Amniotic epithelial cell (primary cell): ENCODE data around the gene MYCT1.
"Not testable (repeated sequence)": the region's sequence is repeated elsewhere in the genome, so short reads cannot be mapped to it uniquely, and the experiment has no call there.

ENCODE experiments used
- DNase-seq: peaks from one replicate; pipeline ENCODE4 v3.0.0-alpha.2; 2010; ENCODE audit warnings: low read depth

Gene MYCT1, protein sequence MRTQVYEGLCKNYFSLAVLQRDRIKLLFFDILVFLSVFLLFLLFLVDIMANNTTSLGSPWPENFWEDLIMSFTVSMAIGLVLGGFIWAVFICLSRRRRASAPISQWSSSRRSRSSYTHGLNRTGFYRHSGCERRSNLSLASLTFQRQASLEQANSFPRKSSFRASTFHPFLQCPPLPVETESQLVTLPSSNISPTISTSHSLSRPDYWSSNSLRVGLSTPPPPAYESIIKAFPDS

DNA sequence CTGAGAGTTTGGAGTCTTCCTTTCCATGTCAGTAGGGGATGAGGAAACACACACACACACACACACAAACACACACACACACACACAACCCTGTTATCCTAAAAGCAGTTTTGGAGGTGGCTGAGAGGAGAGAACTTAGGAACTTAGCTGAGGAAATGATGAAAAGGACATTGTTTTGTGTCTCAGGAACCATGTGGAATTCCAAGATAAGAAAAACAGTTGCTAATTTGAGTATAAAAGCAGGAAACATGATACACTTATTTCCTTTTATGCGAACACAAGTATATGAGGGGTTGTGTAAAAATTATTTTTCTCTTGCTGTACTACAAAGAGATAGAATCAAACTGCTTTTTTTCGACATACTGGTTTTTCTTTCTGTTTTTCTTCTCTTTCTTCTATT is at the start of gene MYCT1:
TSS of gene MYCT1 (plus strand) at position 264 of the 400 bp plus-strand sequence. CDS start at position 270, 6 bp downstream.
- no peak for DNase-seq

DNA sequence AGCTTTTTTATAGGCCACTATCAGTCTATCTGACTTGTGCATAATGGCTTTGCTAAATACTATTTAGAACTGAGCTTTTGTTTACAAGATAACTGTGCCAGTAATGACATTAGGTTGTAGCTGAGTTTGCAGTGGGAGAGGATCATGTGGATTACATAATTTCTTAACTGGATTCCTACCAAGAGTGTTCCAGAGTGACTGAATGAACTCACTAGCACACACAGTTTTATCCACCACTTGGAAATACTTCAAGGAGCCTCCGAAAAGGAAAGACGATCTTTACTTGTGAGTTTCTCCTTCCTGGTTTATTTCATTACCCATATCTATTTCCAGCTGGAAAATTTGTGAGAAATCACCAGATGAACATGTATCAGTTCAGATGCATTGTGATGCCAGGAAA is 49.6 kb upstream of the MYCT1 start:
- DNase-seq = peak; percentile 1

- no peak for DNase-seq
These were observed 45.7 kb upstream of the MYCT1 start for GRCh38 chr6:152651986-152652385.

DNA sequence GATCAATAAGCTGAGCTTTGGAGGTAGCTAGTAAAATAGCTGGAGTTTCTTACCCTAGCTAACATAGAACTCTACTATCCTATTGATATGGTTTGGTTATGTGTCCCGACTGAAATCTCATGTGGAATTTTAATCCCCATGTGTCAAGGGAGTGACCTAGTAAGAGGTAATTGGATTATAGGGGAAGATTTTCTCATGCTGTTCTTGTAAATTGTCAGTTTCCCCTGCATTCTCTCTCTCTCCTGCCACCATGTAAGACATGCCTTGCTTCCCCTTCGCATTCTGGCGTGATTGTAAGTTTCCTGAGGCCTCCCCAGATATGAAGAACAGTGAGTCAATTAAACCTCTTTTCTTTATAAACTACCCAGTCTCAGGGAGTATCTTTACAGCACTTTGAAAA is 35.9 kb upstream of the MYCT1 start:
- DNase-seq = no peak

GRCh38 chr6:152669895-152670294 is 27.8 kb upstream of the MYCT1 start:
- peak; percentile 12 for DNase-seq

GRCh38 chr6:152671171-152671570 is 26.5 kb upstream of the MYCT1 start:
- DNase-seq = no peak

- no peak for DNase-seq
These were observed 24.5 kb upstream of the MYCT1 start for GRCh38 chr6:152673236-152673635.

GRCh38 chr6:152680151-152680550 is 17.5 kb upstream of the MYCT1 start:
- no peak for DNase-seq

DNA sequence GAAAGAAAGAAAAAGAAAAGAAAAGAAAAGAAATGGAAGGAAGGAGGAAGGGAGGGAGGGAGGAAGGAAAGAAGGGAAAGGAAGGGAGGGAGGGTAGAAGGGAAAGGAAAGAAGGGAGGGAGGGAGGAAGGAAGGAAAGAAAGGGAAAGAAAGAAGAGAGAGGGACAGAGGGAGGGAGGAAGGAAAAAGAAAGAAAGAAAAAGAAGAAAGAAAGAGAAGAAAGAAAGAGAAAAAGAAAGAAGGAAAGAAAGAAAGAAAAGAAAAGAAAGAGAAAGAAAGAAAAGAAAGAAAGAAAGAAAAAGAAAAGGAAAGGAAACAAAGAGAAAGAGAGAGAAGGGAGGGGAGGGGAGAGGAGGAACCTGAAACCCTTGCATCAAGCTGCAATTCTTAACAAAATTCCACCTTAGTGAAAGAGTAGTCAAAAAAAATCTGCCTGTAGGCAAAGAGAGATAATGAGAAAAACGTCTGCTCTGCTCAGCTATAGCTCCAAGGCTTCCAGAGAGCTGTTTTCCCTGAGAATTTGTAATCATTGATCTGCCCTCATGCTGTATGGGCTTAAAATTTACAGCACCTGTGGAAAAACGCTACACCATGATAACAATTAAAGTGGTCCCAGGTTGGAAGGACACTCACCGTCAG is 16.7 kb upstream of the MYCT1 start:
- no peak for DNase-seq

- no peak for DNase-seq
These were observed 15.6 kb upstream of the MYCT1 start for GRCh38 chr6:152682141-152682540.

DNA sequence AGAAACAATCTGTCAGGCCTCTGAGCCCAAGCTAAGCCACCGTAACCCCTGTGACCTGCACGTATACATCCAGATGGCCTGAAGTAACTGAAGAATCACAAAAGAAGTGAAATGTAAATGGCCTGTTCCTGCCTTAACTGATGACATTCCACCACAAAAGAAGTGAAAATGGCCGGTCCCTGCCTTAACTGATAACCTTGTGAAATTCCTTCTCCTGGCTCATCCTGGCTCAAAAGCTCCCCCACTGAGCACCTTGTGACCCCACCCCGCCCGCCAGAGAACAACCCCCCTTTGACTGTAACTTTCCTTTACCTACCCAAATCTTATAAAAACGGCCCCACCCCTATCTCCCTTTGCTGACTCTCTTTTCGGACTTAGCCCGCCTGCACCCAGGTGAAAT is 14.8 kb upstream of the MYCT1 start:
- not testable (repeated sequence) for DNase-seq

GRCh38 chr6:152685819-152686218 is 11.9 kb upstream of the MYCT1 start:
- DNase-seq = no peak

DNA sequence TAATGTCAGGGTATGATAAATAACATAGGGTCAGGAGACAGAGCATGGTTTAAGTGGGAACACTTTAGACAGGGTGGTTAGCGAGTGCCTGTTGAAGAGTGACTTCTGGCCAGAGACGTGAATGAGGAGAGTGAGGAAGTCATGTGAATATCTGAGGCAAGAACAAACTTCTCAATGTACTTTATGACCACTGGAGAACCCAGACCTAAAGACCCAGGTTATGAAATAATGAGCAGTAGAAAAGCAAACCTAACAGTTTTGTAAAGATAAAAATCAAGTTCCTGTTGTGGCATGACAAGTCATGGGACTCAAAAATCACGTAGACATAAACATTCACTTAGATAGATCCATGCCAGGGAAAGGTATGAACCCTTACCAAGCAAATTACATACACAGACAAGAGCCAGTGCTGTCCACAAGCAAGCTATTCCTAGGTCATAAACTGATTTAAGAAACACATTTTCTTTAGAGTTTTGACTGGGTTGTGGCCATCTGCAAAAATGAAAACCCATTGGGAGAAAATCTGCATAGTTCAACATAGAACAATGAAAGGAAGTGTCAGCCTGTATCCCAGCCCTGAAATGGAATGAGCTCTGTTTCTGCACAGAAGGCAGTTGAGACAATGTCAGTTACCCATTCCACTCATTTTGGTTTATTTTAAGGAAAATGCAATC is 2.2 kb upstream of the MYCT1 start:
- no peak for DNase-seq

- peak; percentile 66 for DNase-seq
These were observed 1.2 kb upstream of the MYCT1 start for GRCh38 chr6:152696522-152696921.

- no peak for DNase-seq
These were observed 995 bp downstream of the MYCT1 start for GRCh38 chr6:152698692-152699091.

DNA sequence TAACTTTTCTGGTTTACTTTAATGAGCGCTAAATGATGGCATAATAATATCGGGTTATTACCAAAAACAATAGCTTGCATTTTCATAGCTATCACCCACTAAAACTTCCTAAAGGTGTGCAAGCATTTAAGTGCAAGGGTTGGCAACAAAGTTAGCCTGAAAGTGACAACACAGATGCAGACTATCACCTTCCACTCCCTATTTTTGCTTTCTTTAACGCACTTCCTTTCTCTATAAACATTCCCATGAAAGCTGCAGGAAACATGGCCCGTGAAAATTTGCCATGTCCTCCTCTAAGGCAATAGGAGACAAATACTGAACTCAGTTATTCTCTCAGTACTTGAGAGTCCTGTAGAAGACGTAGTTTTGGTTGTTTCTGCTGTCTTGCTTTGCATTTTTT is 2.7 kb downstream of the MYCT1 start:
- DNase-seq = no peak

- peak; percentile 1 for DNase-seq
These were observed 3.6 kb downstream of the MYCT1 start for GRCh38 chr6:152701081-152701862.

- DNase-seq = no peak
These were observed 4.2 kb downstream of the MYCT1 start for GRCh38 chr6:152701863-152702401.

DNA sequence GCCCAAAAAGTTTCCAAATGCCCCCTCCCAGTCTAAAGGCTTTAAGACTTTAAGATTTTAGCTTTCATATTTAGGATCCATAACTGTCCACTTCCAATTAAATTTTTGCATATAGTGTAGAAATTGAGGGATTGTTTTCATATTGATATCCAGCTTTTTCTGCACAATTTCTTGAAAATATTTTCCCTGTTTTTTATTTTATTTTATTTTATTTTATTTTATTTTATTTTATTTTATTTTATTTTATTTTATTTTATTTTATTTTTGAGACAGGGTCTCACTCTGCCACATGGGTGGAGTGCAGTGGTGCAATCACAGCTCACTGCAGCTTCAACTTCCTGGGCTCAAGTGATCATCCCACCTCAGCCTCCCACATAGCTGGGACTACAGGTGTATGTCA is 6.1 kb downstream of the MYCT1 start:
- not testable (repeated sequence) for DNase-seq

DNA sequence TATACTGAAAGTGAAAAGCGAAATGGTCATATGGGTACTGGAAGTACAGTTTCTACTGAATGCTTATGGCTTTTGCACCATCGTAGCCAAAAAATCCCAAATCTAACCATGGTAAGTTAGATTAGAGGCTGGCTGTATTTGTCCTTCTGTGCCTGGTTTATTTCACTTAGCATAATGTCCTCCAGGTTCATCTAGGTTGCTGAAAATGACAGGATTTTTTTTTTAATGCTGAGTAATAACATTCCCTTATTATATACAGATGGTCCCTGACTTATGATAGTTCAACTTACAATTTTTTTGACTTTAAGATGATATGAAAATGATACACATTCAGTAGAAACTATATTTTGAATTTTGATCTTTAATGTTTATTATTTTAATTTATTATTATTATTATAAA is 7.6 kb downstream of the MYCT1 start:
- DNase-seq = no peak

- DNase-seq = no peak
These were observed 18.6 kb downstream of the MYCT1 start for GRCh38 chr6:152716322-152716721.

DNA sequence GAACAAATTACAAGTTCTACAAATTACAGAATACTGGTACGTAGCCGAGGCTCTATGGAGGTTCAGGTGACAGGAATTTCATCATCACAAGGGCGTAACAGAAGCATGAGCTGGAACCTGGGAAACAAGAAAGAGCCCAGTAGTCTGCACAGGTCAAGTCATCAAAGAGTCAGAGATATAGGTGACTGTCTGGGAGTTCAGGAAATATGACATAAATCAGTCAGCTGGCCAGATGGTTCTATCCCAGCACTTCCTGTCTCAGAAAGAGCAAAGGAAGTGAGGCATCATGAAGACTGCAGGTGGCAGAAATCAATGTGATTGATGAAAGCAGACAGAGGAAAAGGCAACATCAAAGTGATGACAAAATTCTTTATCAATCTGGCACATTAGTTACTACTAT is 23.3 kb downstream of the MYCT1 start:
- no peak for DNase-seq
